HL-60/S4 (cell line): Measurements from ENCODE around the gene KCNJ9.
"Not testable (repeated sequence)": the region's sequence is repeated elsewhere in the genome, so short reads cannot be mapped to it uniquely, and the experiment has no call there.

ENCODE experiments used
- in situ Hi-C: fragments of 300-500 bp; cut with MboI; formaldehyde crosslinking; loops from 2 replicates; pipeline ENCODE4 v1.14.3; 2022; ENCODE audit warnings: low sequenced_read_pairs

KCNJ9 gene

GRCh38 chr1:160101037-160101716 is 19.8 kb downstream of the KCNJ9 start:
- in situ Hi-C loops: no loop called here

- in situ Hi-C loops: no loop called here
Measured at GRCh38 chr1:160101717-160102522, 20.6 kb downstream of the KCNJ9 start.

GRCh38 chr1:160103658-160104408 is 22.5 kb downstream of the KCNJ9 start:
- in situ Hi-C loops: no loop called here

- in situ Hi-C loops: no loop called here
Measured at GRCh38 chr1:160104486-160104885, 23.1 kb downstream of the KCNJ9 start.

GRCh38 chr1:160105155-160105554 is 23.8 kb downstream of the KCNJ9 start:
- in situ Hi-C loops: no loop called here

- in situ Hi-C loops: no loop called here
Measured at GRCh38 chr1:160107512-160107911, 26.2 kb downstream of the KCNJ9 start.

GRCh38 chr1:160108888-160109662 is 27.7 kb downstream of the KCNJ9 start:
- in situ Hi-C loops: no loop called here

- in situ Hi-C loops: no loop called here
Measured at GRCh38 chr1:160109686-160110085, 28.3 kb downstream of the KCNJ9 start.

- in situ Hi-C loops: not testable (repeated sequence)
Measured at GRCh38 chr1:160111462-160111861, 30.1 kb downstream of the KCNJ9 start.

GRCh38 chr1:160112357-160112756 is 31.0 kb downstream of the KCNJ9 start:
- in situ Hi-C loops: no loop called here

- in situ Hi-C loops: no loop called here
Measured at GRCh38 chr1:160113407-160113806, 32.1 kb downstream of the KCNJ9 start.

- in situ Hi-C loops: no loop called here
Measured at GRCh38 chr1:160114085-160114484, 32.7 kb downstream of the KCNJ9 start.

GRCh38 chr1:160115545-160116282 is 34.4 kb downstream of the KCNJ9 start, which contains the start of gene ATP1A2:
ATP1A2 (plus strand) TSS chr1:160115759; CDS start chr1:160115862, 103 bp downstream.
- in situ Hi-C loops: no loop called here

- in situ Hi-C loops: no loop called here
Measured at GRCh38 chr1:160116283-160117147, 35.2 kb downstream of the KCNJ9 start.

GRCh38 chr1:160117300-160117699 is 36.0 kb downstream of the KCNJ9 start:
- in situ Hi-C loops: no loop called here

- in situ Hi-C loops: no loop called here
Measured at GRCh38 chr1:160117709-160118183, 36.4 kb downstream of the KCNJ9 start.

GRCh38 chr1:160118928-160119327 is 37.6 kb downstream of the KCNJ9 start:
- in situ Hi-C loops: no loop called here

GRCh38 chr1:160120797-160121196 is 39.5 kb downstream of the KCNJ9 start:
- in situ Hi-C loops: no loop called here

GRCh38 chr1:160121388-160121787 is 40.0 kb downstream of the KCNJ9 start:
- in situ Hi-C loops: no loop called here
